NT2/D1 (cell line): ENCODE results near the gene TMEM233.

Source experiments
- SUZ12 ChIP-seq: IDR thresholded peaks from 2 replicates; pipeline ENCODE4 v1.6.1; 2011; ENCODE audit not compliant: insufficient read length, insufficient read depth; ENCODE audit errors: extremely low read depth
- YY1 ChIP-seq: IDR thresholded peaks from 2 replicates; pipeline ENCODE4 v1.6.1; 2011; ENCODE audit not compliant: insufficient read length, insufficient read depth
- ZNF274 ChIP-seq: IDR thresholded peaks from 2 replicates; pipeline ENCODE4 v1.6.1; 2011; ENCODE audit warnings: mild to moderate bottlenecking, low read depth, low read length

GRCh38 chr12:119576915-119577314, 16.7 kb upstream of the TMEM233 start:
- TF ChIP-seq ZNF274 (no peak), SUZ12 (no peak), YY1 (no peak)
